Stimulated activated CD4-positive, alpha-beta T cell treated with anti-CD3 and anti-CD28 coated beads, Interleukin-4, amount 100 ng/mL, for 24 hours (primary cell): ENCODE data around the gene ZNF853.
"Not testable (repeated sequence)": the region's sequence is repeated elsewhere in the genome, so short reads cannot be mapped to it uniquely, and the experiment has no call there.

Experiments used
- DNase-seq: peaks from one replicate; pipeline ENCODE4 v3.0.0-alpha.2; 2020

Gene ZNF853

DNA sequence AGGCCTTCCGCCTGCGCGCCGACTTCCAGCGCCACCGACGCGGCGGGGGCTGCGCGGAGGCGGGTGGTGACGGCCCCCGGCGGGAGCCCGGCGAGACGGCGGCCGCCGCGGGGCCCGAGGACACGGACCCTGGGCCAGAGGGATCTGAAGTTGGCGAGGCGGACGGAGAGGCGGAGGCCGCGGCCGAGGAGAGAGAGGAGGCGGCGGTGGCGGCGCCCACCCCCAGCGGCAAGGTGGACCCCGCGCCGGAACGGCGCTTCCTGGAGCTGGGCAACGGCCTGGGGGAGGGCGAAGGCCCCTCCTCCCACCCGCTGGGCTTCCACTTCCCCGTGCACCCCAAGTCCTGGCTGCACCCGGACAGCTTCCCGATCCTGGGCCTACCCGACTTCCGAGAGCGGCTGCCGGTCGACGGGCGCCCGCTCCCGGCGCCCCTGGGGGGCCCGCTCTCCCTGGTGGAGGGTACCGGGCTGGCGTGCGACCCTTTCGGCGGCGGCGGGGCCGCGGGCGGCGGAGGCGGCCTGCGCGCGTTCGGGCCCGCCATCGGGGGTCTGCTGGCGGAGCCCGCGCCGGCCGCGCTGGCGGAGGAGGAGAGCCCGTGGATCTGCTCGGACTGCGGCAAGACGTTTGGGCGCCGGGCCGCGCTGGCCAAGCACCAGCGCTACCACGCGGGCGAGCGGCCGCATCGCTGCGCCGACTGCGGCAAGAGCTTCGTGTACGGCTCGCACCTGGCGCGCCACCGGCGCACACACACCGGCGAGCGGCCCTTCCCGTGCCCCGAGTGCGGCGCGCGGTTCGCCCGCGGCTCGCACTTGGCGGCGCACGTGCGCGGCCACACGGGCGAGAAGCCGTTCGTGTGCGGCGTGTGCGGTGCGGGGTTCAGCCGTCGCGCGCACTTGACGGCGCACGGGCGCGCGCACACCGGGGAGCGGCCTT, 37.9 kb downstream of the ZNF853 start:
- DNase-seq, result no peak

DNA sequence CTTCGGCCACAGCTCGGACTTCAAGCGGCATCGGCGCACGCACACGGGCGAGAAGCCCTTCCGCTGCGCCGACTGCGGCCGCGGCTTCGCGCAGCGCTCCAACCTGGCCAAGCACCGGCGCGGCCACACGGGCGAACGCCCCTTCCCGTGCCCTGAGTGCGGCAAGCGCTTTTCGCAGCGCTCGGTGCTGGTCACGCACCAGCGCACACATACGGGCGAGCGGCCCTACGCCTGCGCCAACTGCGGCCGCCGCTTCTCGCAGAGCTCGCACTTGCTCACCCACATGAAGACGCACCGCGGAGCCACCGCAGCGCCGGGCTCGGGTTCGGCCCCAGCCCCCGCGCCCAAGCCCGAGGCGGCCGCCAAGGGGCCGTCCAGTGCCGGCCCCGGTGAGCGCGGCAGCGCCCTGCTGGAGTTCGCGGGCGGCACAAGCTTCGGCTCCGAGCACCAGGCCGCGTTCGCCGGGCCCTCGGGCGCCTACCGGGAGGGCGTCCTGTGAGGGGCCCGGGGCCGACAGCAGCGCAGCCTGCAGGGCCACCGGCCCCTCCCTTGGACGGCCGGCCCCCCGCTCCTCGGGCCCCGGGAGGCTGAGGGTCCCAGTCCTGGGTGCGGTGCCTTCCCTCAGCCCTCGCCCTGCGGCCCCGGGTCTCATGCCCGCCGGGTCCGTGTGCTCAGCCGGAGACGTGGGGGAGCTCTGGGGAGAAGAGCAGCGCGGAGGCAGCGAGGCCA, 38.9 kb downstream of the ZNF853 start:
- DNase-seq, result no peak

GRCh38 chr7:6654842-6655610, 39.6 kb downstream of the ZNF853 start:
- DNase-seq, result no peak

GRCh38 chr7:6655636-6656385, 40.4 kb downstream of the ZNF853 start:
- DNase-seq, result no peak

DNA sequence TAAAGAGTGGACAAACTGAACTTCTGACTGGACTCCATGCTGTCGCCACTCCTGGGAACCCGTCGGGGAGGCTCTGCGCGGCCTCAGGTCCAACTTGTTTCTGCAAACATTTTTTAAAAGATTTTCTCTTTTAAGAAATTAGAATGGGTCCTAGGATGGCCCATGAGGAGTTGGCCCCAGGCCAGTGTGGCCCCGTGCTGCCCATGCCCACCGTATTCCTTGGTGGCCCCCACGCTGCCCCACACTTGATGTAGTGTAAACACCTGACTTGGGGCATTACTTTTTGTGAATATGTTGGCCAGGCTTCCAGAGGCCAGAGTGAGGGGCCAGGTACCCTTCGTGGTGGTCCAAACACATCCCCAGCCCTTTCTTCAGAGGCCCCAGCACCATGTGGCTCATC, 41.0 kb downstream of the ZNF853 start:
- no peak for DNase-seq

GRCh38 chr7:6658618-6659345, 43.4 kb downstream of the ZNF853 start:
- no peak for DNase-seq

GRCh38 chr7:6670851-6671250, 55.4 kb downstream of the ZNF853 start:
- not testable (repeated sequence) for DNase-seq
